Stimulated activated CD8-positive, alpha-beta memory T cell treated with anti-CD3 and anti-CD28 coated beads, Interleukin-7, amount 100 ng/mL, for 24 hours (primary cell): ENCODE results near the gene PELI3.
A peak's percentile ranks its signal among the peaks of the same experiment; 100 is the strongest.

Experiments
- DNase-seq: peaks from one replicate; pipeline ENCODE4 v3.0.0-alpha.2; 2020; ENCODE audit warnings: low read depth

PELI3 gene

GRCh38 chr11:66475349-66476172, 8.9 kb downstream of the PELI3 start:
- no peak for DNase-seq

GRCh38 chr11:66476173-66476840, 9.6 kb downstream of the PELI3 start:
- DNase-seq = no peak

- DNase-seq = no peak
Measured at GRCh38 chr11:66476841-66477251, 10.1 kb downstream of the PELI3 start.

- DNase-seq = no peak
Measured at GRCh38 chr11:66477263-66478201, 10.8 kb downstream of the PELI3 start.

- DNase-seq = no peak
Measured at GRCh38 chr11:66478729-66479393, 12.2 kb downstream of the PELI3 start.

GRCh38 chr11:66479394-66480116, 12.8 kb downstream of the PELI3 start:
- DNase-seq = no peak

GRCh38 chr11:66480117-66480938, 13.6 kb downstream of the PELI3 start, which contains the start of gene DPP3:
TSS of gene DPP3 (plus strand) at chr11:66480434. CDS start at chr11:66482201, 1,767 bp downstream.
- peak; percentile 82 for DNase-seq

GRCh38 chr11:66484806-66485380, 18.2 kb downstream of the PELI3 start:
- no peak for DNase-seq

- DNase-seq = no peak
Measured at GRCh38 chr11:66488957-66489356, 22.3 kb downstream of the PELI3 start.

GRCh38 chr11:66489636-66490035, 22.9 kb downstream of the PELI3 start:
- DNase-seq = no peak

GRCh38 chr11:66491315-66491935, 24.7 kb downstream of the PELI3 start:
- DNase-seq = no peak

GRCh38 chr11:66492161-66492865, 25.6 kb downstream of the PELI3 start:
- DNase-seq = no peak

- DNase-seq = no peak
Measured at GRCh38 chr11:66493130-66493529, 26.4 kb downstream of the PELI3 start.

- DNase-seq = no peak
Measured at GRCh38 chr11:66494458-66494857, 27.8 kb downstream of the PELI3 start.

- DNase-seq = no peak
Measured at GRCh38 chr11:66494935-66495334, 28.2 kb downstream of the PELI3 start.

- DNase-seq = no peak
Measured at GRCh38 chr11:66495401-66495854, 28.7 kb downstream of the PELI3 start.

- DNase-seq = no peak
Measured at GRCh38 chr11:66497206-66497605, 30.5 kb downstream of the PELI3 start.

GRCh38 chr11:66498506-66498905, 31.8 kb downstream of the PELI3 start:
- no peak for DNase-seq
